ENCODE data around the gene ATXN7L1. TPM values are rescaled to one million over a fixed set of nuclear protein-coding genes. Genes with fewer than 3 reads are reported as not detected.

ATXN7L1 gene
- total RNA-seq, 1 donor from 2014 or later, result 8.8 TPM

DNA sequence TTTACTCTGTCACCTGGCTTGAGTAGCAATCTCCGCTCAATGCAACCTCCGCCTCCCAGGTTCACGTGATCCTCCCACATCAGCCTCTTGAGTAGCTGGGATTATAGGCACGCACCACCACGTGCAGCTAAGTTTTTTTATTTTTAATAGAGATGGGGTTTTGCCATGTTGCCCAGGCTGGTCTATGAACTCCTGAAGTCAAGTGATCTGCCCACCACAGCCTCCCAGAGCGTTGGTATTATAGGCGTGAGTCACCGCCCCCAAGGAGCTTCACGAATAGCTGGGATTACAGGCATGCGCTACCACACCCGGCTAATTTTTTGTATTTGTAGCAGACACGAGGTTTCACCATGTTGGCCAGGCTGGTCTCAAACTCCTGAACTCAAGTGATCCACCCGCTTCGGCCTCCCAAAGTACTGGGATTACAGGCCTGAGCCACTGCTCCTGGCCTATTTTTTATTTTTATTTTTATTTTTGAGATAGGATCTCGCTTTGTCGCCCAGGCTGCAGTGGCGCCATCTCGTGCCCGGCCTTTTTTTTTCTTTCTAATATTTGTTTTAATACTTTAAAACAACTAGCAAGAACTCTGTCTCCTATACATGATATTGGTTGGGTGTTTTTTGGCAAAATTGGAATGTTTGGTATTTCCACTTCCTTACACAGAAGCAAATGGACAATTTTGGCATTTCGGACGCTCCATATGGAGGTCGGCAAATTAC is 296.2 kb downstream of the ATXN7L1 start:
- DNase-seq, result peak; percentile 24

DNA sequence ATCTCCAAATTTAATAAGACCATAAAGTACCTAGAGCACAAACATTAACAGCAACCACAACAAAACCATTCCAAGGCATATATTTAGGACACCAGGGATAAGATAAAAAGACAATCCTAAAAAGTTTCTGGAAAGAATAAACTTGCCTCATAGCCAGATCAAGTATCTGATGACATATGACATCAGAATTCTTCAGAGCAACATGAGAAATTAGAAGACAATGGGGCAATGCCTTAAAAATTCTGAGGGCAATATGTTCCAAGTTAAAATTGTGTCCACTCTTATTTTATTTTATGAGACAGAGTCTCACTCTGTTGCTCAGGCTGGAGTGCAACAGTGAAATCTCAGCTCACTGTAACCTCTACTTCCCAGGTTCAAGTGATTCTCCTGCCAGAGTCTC is 297.9 kb downstream of the ATXN7L1 start:
- DNase-seq, result no peak

DNA sequence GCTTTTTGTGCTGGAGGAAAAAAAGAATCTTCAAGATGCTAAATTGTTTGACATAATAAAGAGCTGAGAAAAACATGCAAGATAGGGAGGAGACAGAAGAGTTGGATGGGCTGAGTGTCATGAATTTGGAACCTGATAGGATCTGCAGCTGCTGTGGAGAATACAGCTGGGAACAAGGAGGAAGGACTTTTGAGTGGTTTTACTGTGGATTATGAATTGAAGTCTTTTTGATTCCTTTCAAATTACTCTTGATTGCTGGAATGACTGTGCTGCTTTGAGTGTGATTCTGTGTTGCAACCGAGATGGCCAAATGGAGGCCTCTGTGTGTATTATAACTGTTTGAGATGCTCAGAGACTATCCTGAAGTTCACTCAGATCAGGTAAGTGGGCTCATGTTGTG is 299.1 kb downstream of the ATXN7L1 start:
- DNase-seq, result no peak

DNA sequence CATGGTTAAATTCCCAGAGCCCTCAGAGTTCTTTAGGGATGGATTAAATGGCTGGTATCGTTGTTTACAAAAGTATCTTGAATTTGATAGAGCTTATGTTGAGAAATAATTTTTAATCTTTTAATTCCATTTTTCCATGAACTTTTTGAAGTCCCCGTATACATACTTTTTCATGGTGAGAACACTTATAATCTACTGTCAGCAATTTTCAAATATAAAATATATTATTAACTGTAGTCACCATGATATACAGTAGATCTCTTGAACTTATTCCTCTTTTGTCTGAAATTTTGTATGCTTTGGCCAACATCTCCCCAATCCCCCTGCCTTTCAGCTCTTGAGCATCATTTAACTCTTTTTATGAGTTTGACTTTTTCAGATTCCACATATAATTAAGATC is 304.5 kb downstream of the ATXN7L1 start:
- DNase-seq, result no peak

DNA sequence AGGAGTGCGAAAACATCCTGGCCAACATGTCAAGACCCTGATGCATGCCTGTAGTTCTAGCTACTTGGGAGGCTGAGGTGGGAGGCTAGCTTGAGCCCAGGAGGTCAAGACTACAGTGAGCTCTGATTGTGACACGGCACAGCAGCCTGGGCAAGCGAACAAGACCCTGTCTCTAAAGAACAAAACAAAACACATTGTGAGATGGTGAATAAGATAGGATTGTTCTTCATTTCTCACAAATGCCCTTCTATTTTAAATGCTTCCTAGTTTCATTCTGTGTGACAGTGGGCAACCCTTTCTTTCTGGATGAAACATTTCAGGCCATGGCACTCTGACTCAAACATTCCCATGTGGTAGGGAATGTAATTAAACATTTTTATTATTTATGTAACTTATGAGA is 308.6 kb downstream of the ATXN7L1 start:
- DNase-seq, result no peak

DNA sequence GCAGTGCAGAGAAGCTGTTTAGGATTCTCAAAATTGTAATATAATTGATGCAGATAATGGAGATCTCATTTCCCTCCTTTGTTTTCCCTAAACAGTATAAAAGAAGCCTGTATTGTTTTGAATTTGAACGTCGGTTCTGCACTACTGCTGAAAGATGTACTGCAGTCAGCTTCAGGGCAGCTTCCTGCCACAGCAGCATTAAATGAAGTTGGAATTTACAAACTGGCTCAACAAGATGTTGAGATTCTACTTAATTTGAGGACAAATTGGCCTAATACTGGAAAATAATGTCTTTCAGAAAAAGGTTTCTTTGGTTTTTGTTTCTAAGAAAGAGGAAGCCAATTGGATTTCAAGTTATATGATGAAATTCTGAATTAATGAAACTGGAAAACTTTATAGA is 309.4 kb downstream of the ATXN7L1 start:
- DNase-seq, result peak; percentile 27

DNA sequence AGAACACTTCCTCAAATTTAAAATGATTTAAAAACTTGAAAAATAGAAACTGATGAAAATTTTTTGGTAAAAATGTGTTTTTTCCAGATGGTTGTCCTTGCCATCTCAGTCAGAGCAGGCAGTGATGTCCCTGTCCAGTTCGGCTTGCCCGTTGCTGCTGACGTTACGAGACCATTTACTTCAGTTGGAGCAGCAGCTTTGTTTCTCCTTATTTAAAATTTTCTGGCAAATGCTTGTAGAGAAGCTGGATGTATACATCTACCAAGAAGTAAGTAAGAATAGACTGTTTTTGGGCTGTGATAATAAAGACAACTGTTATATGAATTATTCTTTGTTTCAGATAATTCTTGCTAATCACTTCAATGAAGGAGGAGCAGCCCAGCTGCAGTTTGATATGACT is 311.2 kb downstream of the ATXN7L1 start:
- no peak for DNase-seq

DNA sequence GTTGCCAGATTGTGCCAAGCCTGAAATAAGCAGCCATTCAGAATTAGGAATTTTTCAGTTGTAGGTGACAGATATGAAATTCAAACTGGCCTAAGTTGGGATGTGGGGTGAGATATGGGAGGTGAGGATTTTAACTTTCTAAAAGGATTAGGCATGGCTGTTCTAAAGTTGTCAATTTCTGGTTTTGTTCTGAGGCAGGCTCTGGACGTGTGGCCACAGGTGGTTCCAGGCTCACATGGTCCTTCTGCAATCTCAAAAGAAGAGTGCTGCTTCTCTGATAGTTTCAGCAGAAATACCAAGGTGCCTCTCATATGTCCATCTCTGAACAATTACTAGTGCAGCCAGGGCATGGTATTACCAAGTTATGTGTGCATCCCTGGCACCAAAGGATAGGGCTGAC is 316.5 kb downstream of the ATXN7L1 start:
- DNase-seq, result no peak

Other genes with a start within 250 kb of the ATXN7L1 start
- 0.51 and 0.84 TPM in 2 replicates for gene CDHR3, start 86.7 kb upstream of the ATXN7L1 start, total RNA-seq
- gene SYPL1, start 235.7 kb upstream of the ATXN7L1 start, total RNA-seq, result 92.7 and 133 TPM in 2 replicates

Measured in dermis blood vessel endothelial cell (primary cell).